Femur (tissue), 1 donor: Measurements from ENCODE around the gene BRF1.
A peak's percentile ranks its signal among the peaks of the same experiment; 100 is the strongest.
"Not testable (repeated sequence)": the region's sequence is repeated elsewhere in the genome, so short reads cannot be mapped to it uniquely, and the experiment has no call there.

ENCODE experiments used
- DNase-seq: peaks from one replicate; pipeline ENCODE4 v3.0.0-alpha.2; 2017

The BRF1 gene

DNA sequence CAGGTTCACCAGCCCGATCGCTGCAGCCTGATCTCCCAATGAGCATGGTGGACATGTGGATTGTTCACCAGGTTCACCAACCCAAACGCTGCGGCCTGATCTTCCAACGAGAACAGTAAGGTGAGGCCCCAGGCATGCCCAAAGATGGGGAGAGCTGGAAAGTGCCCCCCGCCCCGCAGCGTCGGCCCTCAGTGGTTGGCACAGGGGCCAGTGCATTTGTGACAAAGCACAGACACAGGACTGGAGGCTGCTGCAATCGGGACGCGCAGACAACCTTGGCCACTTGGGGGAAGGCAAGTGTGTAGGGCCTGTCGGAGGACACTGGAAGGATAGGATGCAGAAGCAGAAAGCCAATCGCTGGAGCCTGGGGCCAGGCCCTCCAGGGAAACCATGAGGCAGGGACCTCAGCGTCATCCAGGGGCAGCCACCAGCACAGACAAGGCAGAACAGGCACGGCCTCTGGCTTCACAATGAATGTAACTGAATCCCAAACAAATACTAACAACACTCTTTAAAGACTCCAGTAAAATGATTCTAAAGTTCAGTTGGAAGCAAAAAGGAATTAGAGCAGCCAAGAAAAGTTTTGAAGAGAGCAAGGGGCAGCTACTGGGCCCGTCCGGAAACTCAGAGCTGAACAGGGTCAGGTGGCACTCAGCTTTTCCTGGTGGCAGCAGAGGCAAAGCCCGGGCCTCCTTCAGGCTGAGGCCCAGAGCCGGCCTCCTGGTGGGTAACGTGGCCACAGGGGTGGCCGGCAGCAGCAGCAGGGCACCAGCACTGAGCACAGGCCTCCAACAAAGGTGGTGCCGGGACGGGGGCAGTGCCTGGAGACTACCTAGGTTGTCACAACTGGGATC is 13.3 kb downstream of the BRF1 start:
- DNase-seq: no peak

GRCh38 chr14:105286759-105287144 is 14.0 kb downstream of the BRF1 start:
- DNase-seq: no peak

DNA sequence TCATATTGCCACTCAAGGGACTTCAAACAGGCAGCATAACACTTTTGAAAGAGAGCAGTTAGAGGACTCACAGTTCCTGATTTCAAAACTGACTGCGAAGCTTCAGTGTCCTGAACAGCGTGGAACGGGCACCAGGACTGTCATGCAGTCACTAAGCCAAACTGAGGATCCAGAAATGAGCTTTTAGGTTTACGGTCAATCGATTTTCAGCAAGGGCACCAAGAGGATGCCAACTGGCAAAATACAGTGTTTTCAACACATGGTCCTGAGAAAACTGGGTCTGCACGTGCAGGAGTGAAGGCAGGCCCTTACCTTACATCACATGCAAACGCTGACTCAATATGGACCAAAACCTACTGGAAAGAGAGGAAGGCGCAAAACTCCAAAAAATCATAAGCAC is 15.6 kb downstream of the BRF1 start:
- no peak for DNase-seq

DNA sequence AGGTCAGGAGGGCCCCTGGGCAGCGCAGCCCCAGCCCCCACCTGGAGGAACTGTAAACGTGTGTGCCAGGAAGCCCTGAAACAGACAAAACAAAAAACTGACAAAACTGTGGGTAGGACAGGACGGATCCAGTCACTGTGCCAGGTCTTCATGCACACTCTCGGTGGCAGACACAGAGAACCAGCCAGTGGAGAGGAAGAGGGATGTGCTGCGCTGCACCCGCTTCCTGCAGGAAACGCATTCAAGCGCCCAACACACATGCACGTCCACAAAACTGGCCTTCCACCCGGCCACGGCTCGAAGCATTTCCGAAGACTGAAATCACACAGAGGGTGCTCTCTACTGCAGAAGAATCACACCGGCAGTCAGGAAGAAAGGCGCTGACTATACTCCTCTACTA is 16.9 kb downstream of the BRF1 start:
- DNase-seq: no peak

- DNase-seq: no peak
Observed at GRCh38 chr14:105283028-105283427, 17.8 kb downstream of the BRF1 start.

DNA sequence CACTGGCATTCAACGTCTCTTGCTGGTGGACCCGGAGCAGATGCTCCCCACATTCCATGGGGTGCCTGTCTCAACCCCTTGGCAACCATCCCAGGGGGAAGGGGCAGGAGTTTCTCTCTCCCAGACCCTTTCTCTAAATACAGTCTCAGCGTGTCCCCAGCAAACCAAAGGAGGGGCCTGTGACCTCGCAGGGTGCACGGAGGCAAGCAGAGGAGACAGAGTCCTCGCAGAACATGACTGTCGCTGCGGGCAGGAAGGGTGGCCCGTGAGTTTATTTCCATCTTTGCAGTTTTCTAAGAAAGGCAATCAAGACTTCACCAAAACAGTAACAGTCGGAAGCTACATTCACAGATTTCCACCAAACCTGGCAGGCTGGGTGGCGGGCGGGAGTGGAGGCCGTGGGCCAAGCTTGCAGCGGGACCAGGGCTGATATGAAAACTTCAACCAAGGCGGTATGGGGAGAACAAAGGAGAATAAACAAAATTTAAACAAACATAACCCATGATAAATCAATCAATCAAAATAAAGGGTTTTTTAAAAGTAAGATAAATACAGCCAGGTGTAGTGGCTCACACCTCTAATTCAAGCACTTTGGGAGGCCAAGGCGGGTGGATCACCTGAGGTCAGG is 18.6 kb downstream of the BRF1 start:
- no peak for DNase-seq

GRCh38 chr14:105281371-105282097 is 19.3 kb downstream of the BRF1 start:
- DNase-seq: peak; percentile 58

- no peak for DNase-seq
Observed at GRCh38 chr14:105280525-105280924, 20.3 kb downstream of the BRF1 start.

DNA sequence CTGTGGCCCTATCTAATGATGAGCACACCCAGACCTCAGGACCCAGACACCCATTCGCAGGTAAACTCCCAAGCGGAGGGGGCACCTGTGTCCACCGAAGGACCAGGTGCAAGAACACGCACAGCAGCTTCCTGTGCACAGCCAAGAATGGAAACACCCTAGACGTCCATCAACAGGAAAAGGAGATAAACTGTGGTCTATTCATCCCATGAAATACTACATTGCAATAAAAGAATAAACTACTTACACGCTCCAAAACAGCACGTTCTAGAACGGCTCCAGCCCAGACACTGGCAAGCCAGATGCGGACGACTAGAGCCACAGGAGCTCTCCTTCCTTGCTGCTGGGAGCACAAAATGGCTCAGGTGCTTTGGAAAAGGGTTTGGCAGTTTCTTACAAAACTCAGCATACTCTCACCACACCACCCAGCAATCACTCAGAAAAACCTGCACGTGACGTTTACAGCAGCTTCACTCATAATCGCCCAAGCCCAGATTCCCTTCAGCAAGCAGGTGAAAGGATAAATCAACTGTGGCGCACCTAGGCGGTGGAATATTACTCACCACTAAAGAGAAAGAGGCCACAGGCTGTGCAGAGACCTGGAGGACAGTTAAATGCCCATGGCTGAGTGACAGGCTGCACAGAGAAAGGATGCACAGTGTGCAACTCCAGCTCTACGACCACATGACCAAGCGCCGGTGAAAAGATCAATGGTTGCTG is 21.0 kb downstream of the BRF1 start:
- DNase-seq: no peak

- not testable (repeated sequence) for DNase-seq
Observed at GRCh38 chr14:105277448-105277847, 23.4 kb downstream of the BRF1 start.

GRCh38 chr14:105275267-105275946 is 25.4 kb downstream of the BRF1 start:
- no peak for DNase-seq

DNA sequence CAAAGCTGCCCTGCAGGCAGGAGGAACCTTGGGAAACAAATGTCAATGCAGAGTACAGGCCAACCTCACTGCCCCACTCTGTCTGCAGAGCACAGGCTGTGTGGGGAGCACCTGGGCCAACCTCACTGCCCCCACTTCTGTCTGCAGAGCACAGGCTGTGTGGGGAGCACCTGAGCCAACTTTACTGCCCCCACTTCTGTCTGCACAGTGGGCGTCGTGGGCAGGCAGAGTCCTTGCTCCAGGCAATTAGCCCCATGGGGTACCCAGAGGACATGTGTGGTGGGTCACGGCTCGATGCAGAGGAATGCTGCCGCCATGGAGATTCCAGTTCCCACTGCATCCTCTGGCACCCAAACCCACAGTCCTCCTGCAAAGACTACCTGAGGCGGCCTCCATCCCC is 26.2 kb downstream of the BRF1 start:
- no peak for DNase-seq

DNA sequence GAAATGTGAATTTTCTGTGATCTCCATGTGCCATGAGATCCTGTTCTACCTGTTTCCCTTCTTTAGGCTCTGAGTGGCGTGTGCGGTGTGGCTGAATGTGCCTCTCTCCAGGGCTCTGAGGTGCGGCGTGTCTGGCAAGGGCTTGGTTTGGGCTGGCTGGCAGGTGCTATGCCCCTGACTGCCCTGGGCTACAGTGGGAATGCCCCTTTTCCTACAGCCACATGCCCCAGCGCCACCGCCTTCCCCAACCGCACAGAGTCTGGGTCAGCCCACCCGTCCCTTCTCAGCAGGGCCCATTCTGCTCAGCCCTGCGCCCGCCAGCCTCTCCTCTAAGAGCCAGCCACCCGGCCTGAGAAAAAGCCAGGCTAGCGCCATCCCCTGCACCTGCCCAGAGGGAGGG is 27.7 kb downstream of the BRF1 start:
- no peak for DNase-seq

DNA sequence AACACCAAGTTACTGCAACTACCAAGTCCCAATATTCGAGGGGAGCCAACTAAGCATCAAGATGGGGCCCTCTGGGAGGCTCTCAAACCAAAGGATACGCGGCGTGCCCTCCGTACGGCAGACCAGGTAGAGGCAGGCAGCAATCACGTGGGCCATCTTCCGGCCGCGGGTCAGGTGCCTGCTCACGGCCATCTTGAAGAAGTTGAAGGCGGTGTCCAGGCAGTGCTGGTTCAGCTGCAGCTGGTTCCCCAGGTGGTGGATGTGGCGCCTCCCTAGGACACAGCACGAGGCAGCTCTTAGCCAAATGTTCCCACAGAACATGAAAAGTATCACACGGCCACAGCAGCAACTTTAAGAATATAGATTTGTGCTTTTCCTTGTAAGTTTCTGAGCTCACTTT is 28.2 kb downstream of the BRF1 start:
- no peak for DNase-seq

DNA sequence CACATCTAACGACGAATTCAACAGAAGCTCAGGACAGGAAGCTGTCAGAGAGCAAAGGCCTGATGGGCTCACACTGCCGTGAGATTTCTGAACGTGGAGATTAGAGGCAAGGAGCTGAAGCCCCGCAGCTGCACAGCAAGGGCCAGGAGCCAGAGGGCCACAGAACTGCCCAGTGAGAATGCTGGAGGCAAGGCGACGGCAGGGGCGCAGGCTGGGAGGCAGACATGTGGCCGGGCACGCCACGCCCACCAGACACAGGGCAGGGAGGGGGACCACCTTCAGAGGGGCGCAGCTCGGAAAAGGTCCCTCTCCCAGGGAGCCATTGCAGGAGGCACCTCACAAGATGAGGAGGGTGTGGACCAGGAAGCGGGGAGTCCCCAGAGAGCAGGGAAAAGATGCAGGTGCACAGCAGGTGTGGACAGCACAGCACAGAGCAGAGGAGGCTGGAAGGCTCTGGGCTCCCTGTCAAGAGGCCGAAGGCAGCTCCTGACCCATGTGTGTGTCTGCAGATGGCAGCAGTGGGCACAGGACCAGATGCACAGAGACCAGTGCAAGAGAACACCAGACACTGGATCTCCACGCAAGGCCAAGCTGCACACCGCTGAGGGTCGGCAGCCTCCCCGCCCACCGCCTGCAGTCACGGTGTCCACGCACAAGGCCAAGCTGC is 29.4 kb downstream of the BRF1 start:
- no peak for DNase-seq

GRCh38 chr14:105269405-105269804 is 31.4 kb downstream of the BRF1 start:
- no peak for DNase-seq

DNA sequence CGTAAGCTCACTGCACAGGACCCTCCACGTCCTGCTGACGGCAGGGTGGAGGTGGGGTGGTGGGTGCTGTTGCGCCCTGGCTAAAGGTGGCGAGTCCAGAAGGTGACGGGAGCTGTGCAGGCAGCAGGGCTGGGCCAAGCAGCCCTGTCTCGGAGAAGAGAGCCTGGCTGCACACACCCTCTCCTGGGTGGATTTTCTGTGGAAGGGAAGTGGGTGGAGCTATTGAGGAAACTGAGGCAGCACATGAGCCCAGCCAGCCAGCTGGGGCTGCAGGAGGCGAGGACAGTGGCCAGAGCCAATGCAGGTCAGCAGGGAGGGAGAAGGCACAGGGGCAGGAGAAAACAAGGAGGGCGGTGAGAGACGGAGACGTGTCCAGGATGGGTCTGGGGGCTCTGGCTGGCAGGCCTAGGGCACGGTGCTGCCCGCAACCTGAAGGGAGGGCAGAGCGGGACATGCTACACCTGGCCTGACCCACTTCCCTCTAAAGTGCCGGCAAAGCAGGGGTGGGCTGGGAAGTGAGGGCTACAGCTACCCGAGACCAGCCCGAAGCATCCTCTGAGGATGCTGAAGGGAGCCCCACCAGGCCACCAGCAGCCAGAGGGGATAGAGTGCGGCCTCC is 32.0 kb downstream of the BRF1 start:
- DNase-seq: no peak

GRCh38 chr14:105267820-105268548 is 32.8 kb downstream of the BRF1 start:
- DNase-seq: no peak

DNA sequence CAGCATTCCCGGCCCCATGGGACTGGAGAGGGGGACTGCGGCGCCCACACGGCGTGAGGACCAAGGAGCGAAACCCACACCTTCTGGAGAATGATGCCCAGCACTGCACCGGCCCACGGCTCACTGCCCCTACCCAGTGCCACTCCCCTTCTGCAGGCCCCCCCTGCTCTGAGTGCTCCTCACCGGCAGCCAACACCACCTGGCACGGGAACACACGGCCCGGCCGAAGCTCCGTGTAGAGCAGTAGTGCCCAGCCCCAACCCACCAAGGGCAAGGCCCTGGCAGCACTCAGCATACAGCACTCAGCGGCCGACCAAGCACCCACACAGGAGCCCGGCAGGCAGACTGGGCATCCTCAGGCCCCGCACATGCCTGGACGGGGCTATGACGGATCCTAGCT is 39.0 kb downstream of the BRF1 start:
- DNase-seq: no peak

GRCh38 chr14:105260959-105261358 is 39.8 kb downstream of the BRF1 start:
- no peak for DNase-seq

- DNase-seq: no peak
Observed at GRCh38 chr14:105258846-105259245, 42.0 kb downstream of the BRF1 start.
